Mononuclear cell (primary cell): Measurements from ENCODE around the gene SPTA1. TPM values are rescaled to one million over a fixed set of nuclear protein-coding genes. Genes with fewer than 3 reads are reported as not detected.

Experiments used
- H3K27me3 ChIP-seq: 2 replicates; pipeline ENCODE4 v1.6.0; 2011; ENCODE audit warnings: low read length, control low read depth; ENCODE audit not compliant: insufficient read depth
- H3K4me1 ChIP-seq: 2 replicates; pipeline ENCODE4 v1.5.1; 2011; ENCODE audit warnings: mild to moderate bottlenecking, low read length, control low read depth; ENCODE audit not compliant: insufficient read depth
- H3K4me3 ChIP-seq: 2 replicates; pipeline ENCODE4 v1.5.1; 2011; ENCODE audit warnings: mild to moderate bottlenecking, low read length, moderate library complexity
- H3K9me3 ChIP-seq: 2 replicates; pipeline ENCODE4 v1.5.1; 2011; ENCODE audit warnings: low read depth, mild to moderate bottlenecking, control low read depth, low read length
- total RNA-seq: library from RNA; depleted of rRNA; stranded (reverse); fragments of >200 nt; gene quantifications from one replicate; pipeline ENCODE4 v1.2.3, GENCODE V29; 2012

SPTA1 gene
- total RNA-seq, 1 donor, result not detected

GRCh38 chr1:158652721-158653334, 33.7 kb downstream of the SPTA1 start:
- Histone ChIP-seq H3K4me1 (peaks cover 10% of the 10 kb centered on the region), H3K27me3 (no peaks in the 10 kb centered on the region), H3K4me3 (no peak overlapping the region), H3K9me3 (no peaks in the 10 kb centered on the region)

- Histone ChIP-seq H3K9me3 (no peaks in the 10 kb centered on the region), H3K4me3 (no peak overlapping the region), H3K27me3 (no peaks in the 10 kb centered on the region), H3K4me1 (peaks cover 32% of the 10 kb centered on the region)
These were observed 37.5 kb downstream of the SPTA1 start for GRCh38 chr1:158649052-158649451.

- Histone ChIP-seq H3K4me3 (no peak overlapping the region), H3K27me3 (no peaks in the 10 kb centered on the region), H3K4me1 (peaks cover 34% of the 10 kb centered on the region)
These were observed 40.0 kb downstream of the SPTA1 start for GRCh38 chr1:158646465-158646864.

DNA sequence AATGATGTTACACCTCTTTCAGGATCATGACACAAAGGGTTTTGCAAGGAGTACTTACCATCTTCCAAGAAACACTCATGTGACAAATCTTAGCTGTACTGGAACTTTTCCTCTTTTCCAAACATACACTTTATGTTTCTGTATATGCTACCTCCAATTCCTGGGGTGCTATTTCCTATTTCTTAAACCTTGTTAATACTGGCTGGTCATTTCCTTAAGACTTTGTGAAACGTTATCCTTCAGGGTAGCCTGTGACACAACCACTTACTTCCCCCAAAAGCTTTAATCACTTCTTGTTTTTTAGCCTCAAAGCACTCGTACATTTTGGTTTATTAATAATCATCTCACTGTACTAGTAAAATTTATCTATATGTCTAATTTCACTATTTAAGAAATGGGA, 42.1 kb downstream of the SPTA1 start:
- no peak overlapping the region for H3K4me3 ChIP-seq
- H3K4me1 ChIP-seq, result peaks cover 34% of the 10 kb centered on the region
- no peaks in the 10 kb centered on the region for H3K27me3 ChIP-seq
- H3K9me3 ChIP-seq, result no peaks in the 10 kb centered on the region

More at GRCh38 chr1:158646465-158646864, 40.0 kb downstream of the SPTA1 start:
- H3K9me3 ChIP-seq, result no peaks in the 10 kb centered on the region

DNA sequence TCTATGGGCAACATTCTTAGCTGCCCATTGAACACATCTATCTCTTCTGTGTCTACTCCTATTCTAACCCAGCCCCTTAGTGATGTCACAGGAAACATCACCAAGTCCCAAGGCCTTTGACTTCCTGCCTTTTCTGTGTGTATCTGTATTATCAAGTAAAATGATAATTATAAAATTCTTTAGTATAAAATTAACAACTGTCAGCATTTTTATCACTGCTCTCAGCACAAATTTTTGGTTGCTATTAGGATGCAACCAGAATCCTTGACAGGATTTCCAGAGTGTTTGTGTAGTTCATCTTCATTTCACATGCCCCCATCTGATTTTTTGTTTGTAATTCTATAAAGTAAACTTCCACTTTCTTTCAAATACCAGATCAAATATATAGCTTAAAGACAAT, 47.6 kb downstream of the SPTA1 start:
- Histone ChIP-seq H3K9me3 (no peaks in the 10 kb centered on the region), H3K4me3 (no peak overlapping the region), H3K4me1 (peaks cover 12% of the 10 kb centered on the region), H3K27me3 (no peaks in the 10 kb centered on the region)

DNA sequence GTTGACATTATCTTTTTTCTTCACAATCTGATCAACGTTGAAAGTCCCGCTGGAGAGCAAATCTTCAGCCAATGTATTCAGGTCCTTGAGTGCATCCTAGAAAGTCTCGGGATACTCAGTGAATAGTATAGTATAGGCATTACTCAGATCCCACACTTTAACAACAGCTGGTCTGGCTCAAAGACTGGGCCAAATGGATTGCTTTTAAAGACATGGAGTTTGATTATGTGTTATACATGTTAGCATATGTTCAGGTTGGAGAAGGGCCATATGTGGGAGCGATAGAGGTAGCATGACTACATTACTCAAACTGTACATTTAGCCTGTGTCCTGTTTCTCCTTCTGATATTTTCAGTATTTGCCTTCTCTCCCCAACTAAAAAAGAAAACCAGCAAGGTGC, 48.4 kb downstream of the SPTA1 start:
- H3K9me3 ChIP-seq, result no peaks in the 10 kb centered on the region
- peaks cover 8% of the 10 kb centered on the region for H3K4me1 ChIP-seq
- no peak overlapping the region for H3K4me3 ChIP-seq
- H3K27me3 ChIP-seq, result no peaks in the 10 kb centered on the region

GRCh38 chr1:158613764-158614163, 72.8 kb downstream of the SPTA1 start:
- Histone ChIP-seq H3K4me1 (no peaks in the 10 kb centered on the region), H3K9me3 (no peaks in the 10 kb centered on the region), H3K4me3 (no peak overlapping the region), H3K27me3 (no peaks in the 10 kb centered on the region)

- Histone ChIP-seq H3K9me3 (no peaks in the 10 kb centered on the region), H3K4me3 (no peak overlapping the region), H3K27me3 (no peaks in the 10 kb centered on the region), H3K4me1 (no peaks in the 10 kb centered on the region)
These were observed 74.6 kb downstream of the SPTA1 start for GRCh38 chr1:158611916-158612315.

GRCh38 chr1:158607296-158607695, 79.2 kb downstream of the SPTA1 start:
- H3K27me3 ChIP-seq, result no peaks in the 10 kb centered on the region
- no peaks in the 10 kb centered on the region for H3K9me3 ChIP-seq
- H3K4me1 ChIP-seq, result no peaks in the 10 kb centered on the region
- no peak overlapping the region for H3K4me3 ChIP-seq

DNA sequence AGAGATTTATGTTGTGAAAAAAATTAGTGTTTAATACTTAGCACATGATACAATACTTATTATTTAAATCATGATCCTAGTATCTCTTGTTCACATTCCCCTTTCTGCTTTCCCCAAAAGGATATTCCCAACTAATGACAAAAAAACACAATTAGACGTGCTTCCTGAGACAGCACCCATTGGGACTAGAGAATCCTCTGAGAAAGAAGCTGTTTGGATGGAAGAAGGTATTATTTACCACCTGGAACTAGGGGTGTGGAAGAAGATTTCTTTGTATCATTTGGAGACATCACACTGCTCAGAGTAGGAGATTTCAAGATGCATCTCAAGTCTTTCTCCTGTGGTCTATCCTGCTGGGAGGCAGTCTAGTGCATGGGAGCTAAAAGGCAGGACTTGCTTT, 81.5 kb downstream of the SPTA1 start, which contains the start of gene OR10Z1:
TSS of gene OR10Z1 (plus strand) at position 301 of the 400 bp plus-strand sequence. CDS start 1,171 bp downstream, outside the sequence.
- Histone ChIP-seq H3K4me3 (no peak within 1 kb of the TSS), H3K4me1 (no peaks in the 10 kb centered on the region), H3K27me3 (no peaks in the 10 kb centered on the region), H3K9me3 (peaks cover under 1% of the 10 kb centered on the region)

DNA sequence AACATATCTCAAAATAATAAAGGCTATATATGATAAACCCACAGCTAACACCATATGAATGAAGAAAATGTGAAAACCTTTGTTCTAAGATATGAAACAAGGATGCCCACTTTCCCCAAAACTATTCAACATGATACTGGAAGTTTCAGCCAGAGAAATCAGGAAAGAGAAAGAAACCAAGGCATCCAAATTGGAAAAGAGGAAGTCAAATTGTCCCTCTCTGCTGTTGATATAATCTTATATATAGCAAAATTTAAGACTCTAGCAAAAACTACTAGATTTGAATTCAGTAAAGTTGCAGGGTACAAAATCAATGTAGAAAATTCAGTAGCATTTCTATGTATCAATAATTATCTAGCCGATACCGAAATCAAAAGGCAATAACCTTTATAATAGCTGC, 85.8 kb downstream of the SPTA1 start:
- Histone ChIP-seq H3K4me3 (no peak overlapping the region), H3K27me3 (peaks cover 10% of the 10 kb centered on the region), H3K4me1 (no peaks in the 10 kb centered on the region), H3K9me3 (peaks cover 25% of the 10 kb centered on the region)

DNA sequence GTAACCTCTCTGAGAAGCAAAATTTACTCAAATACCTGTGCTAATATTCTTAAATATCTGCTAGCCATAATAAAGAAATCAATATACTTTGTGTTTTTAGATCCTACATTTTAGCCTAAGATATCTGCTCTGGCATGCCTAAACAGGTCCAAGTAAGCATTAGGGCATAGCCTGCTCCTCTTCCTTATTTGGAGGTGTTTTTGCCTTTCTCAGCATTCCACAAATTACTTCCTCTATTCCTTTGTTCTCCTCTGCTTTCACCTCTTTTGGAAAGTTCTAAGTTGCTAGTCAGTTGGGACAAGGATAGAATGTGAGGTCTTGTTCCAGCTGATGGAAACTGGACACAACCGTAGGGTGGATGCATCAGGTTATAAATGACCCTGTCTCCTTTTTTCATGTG, 99.6 kb downstream of the SPTA1 start:
- no peaks in the 10 kb centered on the region for H3K4me1 ChIP-seq
- H3K9me3 ChIP-seq, result peaks cover 11% of the 10 kb centered on the region
- peaks cover 9% of the 10 kb centered on the region for H3K27me3 ChIP-seq
- H3K4me3 ChIP-seq, result no peak overlapping the region

- H3K27me3 ChIP-seq, result peaks cover 7% of the 10 kb centered on the region
- H3K9me3 ChIP-seq, result peaks cover 11% of the 10 kb centered on the region
- H3K4me3 ChIP-seq, result no peak overlapping the region
- no peaks in the 10 kb centered on the region for H3K4me1 ChIP-seq
These were observed 102.6 kb downstream of the SPTA1 start for GRCh38 chr1:158583962-158584361.

GRCh38 chr1:158579733-158580132, 106.8 kb downstream of the SPTA1 start, which contains the start of gene OR10X1:
OR10X1 (minus strand) TSS chr1:158579899; CDS start chr1:158579899, 0 bp downstream.
- no peaks in the 10 kb centered on the region for H3K9me3 ChIP-seq
- no peak within 1 kb of the TSS for H3K4me3 ChIP-seq
- no peaks in the 10 kb centered on the region for H3K4me1 ChIP-seq
- H3K27me3 ChIP-seq, result no peaks in the 10 kb centered on the region

DNA sequence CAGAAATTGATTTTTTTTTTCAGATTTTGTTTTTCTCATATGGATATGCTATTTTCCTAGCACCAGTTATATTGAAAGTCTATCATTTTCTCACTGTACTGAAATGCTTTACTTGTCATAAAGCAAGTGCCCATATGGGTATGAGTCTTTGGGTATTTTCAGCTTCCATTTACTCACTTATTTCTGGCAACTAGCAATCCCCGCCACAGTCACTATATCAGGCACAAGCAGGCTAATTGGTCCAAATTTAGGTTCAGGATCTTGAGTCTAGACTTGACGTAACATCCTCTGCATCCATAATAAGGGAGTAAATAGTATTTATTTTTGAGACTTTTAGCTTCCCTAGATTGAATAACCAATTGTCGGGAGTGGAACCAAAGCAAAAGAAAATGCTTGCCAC, 109.0 kb downstream of the SPTA1 start:
- no peak overlapping the region for H3K4me3 ChIP-seq
- H3K27me3 ChIP-seq, result no peaks in the 10 kb centered on the region
- no peaks in the 10 kb centered on the region for H3K9me3 ChIP-seq
- no peaks in the 10 kb centered on the region for H3K4me1 ChIP-seq

GRCh38 chr1:158572226-158572625, 114.3 kb downstream of the SPTA1 start:
- no peaks in the 10 kb centered on the region for H3K4me1 ChIP-seq
- no peaks in the 10 kb centered on the region for H3K9me3 ChIP-seq
- H3K27me3 ChIP-seq, result no peaks in the 10 kb centered on the region
- no peak overlapping the region for H3K4me3 ChIP-seq
